OCI-LY7 (cell line): ENCODE measurements around the gene DNAJB1.

Source experiments
- EZH2phosphoT487 ChIP-seq: fragments of 200-600 bp; sonication (generic); IDR thresholded peaks from 2 replicates; pipeline ENCODE4 v1.6.1; 2018; ENCODE audit warnings: low read depth, borderline replicate concordance, mild to moderate bottlenecking, mixed run types, antibody characterized with exemption, low read length, moderate library complexity, mixed read lengths
- TF ChIP-seq, protein P1 (sequence below): fragments of 200-600 bp; sonication (generic); conservative IDR thresholded peaks from 2 replicates; pipeline ENCODE4 v1.5.1; 2014; ENCODE audit warnings: mild to moderate bottlenecking, antibody characterized with exemption, low read length, moderate library complexity, mixed read lengths

DNA sequence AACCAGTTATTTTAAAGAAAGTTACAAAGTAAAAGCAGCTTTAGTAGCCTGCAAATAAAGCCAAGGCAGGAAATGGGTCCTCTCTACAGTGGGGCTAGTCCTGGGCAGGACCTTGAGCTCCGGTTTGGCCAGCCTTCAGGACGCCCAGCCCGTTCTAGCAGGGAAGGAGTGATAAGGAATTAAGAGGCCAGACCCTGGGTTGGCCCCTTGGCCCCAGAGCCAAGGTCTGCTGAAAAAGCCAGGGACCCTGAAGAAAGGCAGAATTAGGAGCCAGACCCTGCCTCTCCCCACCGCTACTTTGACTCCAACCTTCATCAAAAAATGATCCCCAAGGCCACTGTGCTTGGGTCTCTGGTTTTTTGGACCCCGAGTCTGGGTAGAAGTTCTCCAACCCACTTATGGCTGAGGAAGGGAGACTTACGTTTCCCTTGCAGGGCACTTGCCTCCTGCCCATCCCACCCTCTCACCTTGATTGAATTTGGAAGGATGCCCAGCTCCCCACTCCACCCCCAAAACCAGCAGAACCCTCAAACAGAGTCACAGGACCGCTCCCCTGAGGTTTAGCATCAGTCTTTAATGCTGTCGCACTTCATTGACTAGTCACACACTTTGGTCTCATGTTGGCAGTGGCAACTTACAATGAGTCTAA lies 3.9 kb downstream of the DNAJB1 start:
- no peak for TF ChIP-seq EZH2phosphoT487
- TF ChIP-seq, protein P1, sequence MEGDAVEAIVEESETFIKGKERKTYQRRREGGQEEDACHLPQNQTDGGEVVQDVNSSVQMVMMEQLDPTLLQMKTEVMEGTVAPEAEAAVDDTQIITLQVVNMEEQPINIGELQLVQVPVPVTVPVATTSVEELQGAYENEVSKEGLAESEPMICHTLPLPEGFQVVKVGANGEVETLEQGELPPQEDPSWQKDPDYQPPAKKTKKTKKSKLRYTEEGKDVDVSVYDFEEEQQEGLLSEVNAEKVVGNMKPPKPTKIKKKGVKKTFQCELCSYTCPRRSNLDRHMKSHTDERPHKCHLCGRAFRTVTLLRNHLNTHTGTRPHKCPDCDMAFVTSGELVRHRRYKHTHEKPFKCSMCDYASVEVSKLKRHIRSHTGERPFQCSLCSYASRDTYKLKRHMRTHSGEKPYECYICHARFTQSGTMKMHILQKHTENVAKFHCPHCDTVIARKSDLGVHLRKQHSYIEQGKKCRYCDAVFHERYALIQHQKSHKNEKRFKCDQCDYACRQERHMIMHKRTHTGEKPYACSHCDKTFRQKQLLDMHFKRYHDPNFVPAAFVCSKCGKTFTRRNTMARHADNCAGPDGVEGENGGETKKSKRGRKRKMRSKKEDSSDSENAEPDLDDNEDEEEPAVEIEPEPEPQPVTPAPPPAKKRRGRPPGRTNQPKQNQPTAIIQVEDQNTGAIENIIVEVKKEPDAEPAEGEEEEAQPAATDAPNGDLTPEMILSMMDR: no peak
